K562 (cell line): ENCODE measurements around the gene CTRB2.

Experiments used
- EP300 ChIP-seq: IDR thresholded peaks from 2 replicates; pipeline ENCODE4 v1.6.1; 2012; ENCODE audit warnings: low read length, improper control_type of control experiment
- FOXJ3 ChIP-seq: sonication (generic); formaldehyde crosslinking; IDR thresholded peaks from 2 replicates; pipeline ENCODE4 v1.4.0; 2020; ENCODE audit warnings: mild to moderate bottlenecking, missing genetic modification reagents
- FOXP1 ChIP-seq: sonication (generic); formaldehyde crosslinking; IDR thresholded peaks from 2 replicates; pipeline ENCODE4 v1.8.0; 2022; ENCODE audit warnings: mild to moderate bottlenecking, missing genetic modification reagents
- MTA1 ChIP-seq: fragments of 450-650 bp; IDR thresholded peaks from 2 replicates; pipeline ENCODE4 v1.6.1; 2017; ENCODE audit warnings: borderline replicate concordance
- PHF20 ChIP-seq: fragments of 450-650 bp; IDR thresholded peaks from 2 replicates; pipeline ENCODE4 v1.6.1; 2018; ENCODE audit not compliant: partially characterized antibody
- POLR2A ChIP-seq: fragments of 450-650 bp; conservative IDR thresholded peaks from 2 replicates; pipeline ENCODE4 v1.6.1; 2016
- POLR2AphosphoS5 ChIP-seq: IDR thresholded peaks from 2 replicates; pipeline ENCODE4 v1.6.1; 2011; ENCODE audit warnings: mild to moderate bottlenecking, low read depth, low read length, moderate library complexity; ENCODE audit not compliant: control insufficient read depth, insufficient read depth
- SUPT5H ChIP-seq: fragments of 450-650 bp; IDR thresholded peaks from 2 replicates; pipeline ENCODE4 v1.6.1; 2016
- ZNF583 ChIP-seq: fragments of 250-450 bp; sonication (Bioruptor Pico); IDR thresholded peaks from 2 replicates; pipeline ENCODE4 v1.4.0; 2020
- TF ChIP-seq, protein P1 (sequence below), 3 experiments: IDR thresholded peaks in 2 of 3; conservative IDR thresholded peaks in 1 of 3; 2 replicates each; pipeline ENCODE4 v1.5.1; 2011 to 2012; ENCODE audit warnings: low read length in 3 of 3, mild to moderate bottlenecking in 3 of 3, control low read depth in 2 of 3, improper control_type of control experiment in 1 of 3, inconsistent platforms in 1 of 3, low read depth in 1 of 3, mixed read lengths in 1 of 3, moderate library complexity in 1 of 3; ENCODE audit not compliant: insufficient read depth in 2 of 3
- TF ChIP-seq, protein P2 (sequence below), 2 experiments: fragments of 450-650 bp; formaldehyde crosslinking in 1 of 2; IDR thresholded peaks; 2 replicates each; pipeline versions ENCODE4 v1.4.0 to v1.6.1; 2014 to 2020; ENCODE audit warnings: mild to moderate bottlenecking in 2 of 2, borderline replicate concordance in 1 of 2, low read depth in 1 of 2

DNA sequence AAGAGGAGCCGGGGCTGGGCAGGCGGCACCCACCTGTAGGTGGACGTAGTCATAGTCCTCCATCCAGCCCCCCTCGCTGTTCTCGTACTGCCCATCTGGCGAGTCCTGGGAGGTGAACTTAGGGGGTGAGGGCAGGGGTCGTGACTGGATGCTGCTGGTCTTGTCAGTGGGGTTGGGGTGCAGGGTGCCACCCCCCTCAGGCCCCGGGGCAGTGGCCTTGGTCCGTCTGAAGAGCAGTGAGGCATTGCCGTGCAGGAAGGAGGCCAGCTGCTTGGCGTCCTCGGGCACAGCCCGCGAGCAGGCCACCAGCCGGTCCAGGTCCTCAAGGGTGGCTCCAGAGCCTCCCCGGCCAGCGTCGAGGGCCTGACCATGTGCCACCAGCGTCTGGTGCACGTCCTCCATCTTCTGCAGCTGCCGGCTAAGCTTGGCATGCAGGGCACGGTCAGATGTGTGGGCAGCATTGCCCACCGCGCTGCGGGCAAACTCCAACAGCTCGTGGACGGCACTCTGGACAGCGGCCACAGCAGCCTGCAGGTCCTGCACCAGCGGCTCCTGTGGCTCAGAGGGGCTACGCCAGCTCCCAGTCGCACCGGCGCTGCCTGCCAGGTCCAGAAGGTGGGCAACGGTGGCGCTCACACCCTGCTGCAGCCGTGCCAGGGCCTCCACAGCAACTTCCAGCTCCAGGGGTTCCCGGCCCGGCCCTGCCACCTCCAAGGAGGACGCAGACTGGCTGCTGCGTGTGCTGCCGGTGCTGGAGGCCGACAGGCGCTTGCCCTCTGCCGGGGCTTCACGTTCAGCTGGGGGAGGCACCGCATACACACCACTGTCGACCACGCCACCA is 28.1 kb upstream of the CTRB2 start:
- TF ChIP-seq POLR2AphosphoS5, result no peak
- no peak for TF ChIP-seq FOXJ3 (CRISPR knock-in tag)
- TF ChIP-seq, protein P1, sequence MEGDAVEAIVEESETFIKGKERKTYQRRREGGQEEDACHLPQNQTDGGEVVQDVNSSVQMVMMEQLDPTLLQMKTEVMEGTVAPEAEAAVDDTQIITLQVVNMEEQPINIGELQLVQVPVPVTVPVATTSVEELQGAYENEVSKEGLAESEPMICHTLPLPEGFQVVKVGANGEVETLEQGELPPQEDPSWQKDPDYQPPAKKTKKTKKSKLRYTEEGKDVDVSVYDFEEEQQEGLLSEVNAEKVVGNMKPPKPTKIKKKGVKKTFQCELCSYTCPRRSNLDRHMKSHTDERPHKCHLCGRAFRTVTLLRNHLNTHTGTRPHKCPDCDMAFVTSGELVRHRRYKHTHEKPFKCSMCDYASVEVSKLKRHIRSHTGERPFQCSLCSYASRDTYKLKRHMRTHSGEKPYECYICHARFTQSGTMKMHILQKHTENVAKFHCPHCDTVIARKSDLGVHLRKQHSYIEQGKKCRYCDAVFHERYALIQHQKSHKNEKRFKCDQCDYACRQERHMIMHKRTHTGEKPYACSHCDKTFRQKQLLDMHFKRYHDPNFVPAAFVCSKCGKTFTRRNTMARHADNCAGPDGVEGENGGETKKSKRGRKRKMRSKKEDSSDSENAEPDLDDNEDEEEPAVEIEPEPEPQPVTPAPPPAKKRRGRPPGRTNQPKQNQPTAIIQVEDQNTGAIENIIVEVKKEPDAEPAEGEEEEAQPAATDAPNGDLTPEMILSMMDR (IDR thresholded peaks at IDR 0.05 in 2 of 3, conservative IDR thresholded peaks at IDR 0.05 in 1 of 3; ENCODE audit: insufficient read depth in 2 of 3, low read depth in 1 of 3, low read length in 3 of 3), result no peak
- no peak for TF ChIP-seq MTA1
- no peak for TF ChIP-seq POLR2A
- no peak for TF ChIP-seq SUPT5H
- TF ChIP-seq, protein P2, sequence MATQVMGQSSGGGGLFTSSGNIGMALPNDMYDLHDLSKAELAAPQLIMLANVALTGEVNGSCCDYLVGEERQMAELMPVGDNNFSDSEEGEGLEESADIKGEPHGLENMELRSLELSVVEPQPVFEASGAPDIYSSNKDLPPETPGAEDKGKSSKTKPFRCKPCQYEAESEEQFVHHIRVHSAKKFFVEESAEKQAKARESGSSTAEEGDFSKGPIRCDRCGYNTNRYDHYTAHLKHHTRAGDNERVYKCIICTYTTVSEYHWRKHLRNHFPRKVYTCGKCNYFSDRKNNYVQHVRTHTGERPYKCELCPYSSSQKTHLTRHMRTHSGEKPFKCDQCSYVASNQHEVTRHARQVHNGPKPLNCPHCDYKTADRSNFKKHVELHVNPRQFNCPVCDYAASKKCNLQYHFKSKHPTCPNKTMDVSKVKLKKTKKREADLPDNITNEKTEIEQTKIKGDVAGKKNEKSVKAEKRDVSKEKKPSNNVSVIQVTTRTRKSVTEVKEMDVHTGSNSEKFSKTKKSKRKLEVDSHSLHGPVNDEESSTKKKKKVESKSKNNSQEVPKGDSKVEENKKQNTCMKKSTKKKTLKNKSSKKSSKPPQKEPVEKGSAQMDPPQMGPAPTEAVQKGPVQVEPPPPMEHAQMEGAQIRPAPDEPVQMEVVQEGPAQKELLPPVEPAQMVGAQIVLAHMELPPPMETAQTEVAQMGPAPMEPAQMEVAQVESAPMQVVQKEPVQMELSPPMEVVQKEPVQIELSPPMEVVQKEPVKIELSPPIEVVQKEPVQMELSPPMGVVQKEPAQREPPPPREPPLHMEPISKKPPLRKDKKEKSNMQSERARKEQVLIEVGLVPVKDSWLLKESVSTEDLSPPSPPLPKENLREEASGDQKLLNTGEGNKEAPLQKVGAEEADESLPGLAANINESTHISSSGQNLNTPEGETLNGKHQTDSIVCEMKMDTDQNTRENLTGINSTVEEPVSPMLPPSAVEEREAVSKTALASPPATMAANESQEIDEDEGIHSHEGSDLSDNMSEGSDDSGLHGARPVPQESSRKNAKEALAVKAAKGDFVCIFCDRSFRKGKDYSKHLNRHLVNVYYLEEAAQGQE (IDR thresholded peaks at IDR 0.05; ENCODE audit: borderline replicate concordance), result no peak
- TF ChIP-seq, protein P2 (CRISPR knock-in tag; IDR thresholded peaks at IDR 0.05; ENCODE audit: low read depth), result no peak
- no peak for TF ChIP-seq ZNF583 (CRISPR knock-in tag)
- TF ChIP-seq FOXP1 (CRISPR knock-in tag), result no peak
- TF ChIP-seq EP300, result no peak
- TF ChIP-seq PHF20, result no peak
